ENCODE data around the gene SORCS3. TPM values are rescaled to one million over a fixed set of nuclear protein-coding genes. Genes with fewer than 3 reads are reported as not detected.

SORCS3 gene
- total RNA-seq, 4 donors from 2014 or later: not detected

- Histone ChIP-seq H3K27ac (no peak overlapping the region), H3K27me3 (no peaks in the 10 kb centered on the region), H3K4me3 (no peak overlapping the region), H3K4me1 (no peaks in the 10 kb centered on the region), H3K36me3 (no peaks in the 10 kb centered on the region), H3K9me3 (no peaks in the 10 kb centered on the region)
- TF ChIP-seq CTCF (IDR thresholded peaks at IDR 0.05 in 4 of 5, conservative IDR thresholded peaks at IDR 0.05 in 1 of 5) (no peak), POLR2A (IDR thresholded peaks at IDR 0.05) (no peak)
- intact Hi-C loops (cut with DNase I; ENCODE audit: low total_unique reads): no loop called here
- ATAC-seq: no peak
- in situ Hi-C loops (cut with MboI; ENCODE audit: low sequenced_read_pairs in 4 of 4): no loop called here
- no peak for DNase-seq
Observed at GRCh38 chr10:104663076-104663475, 22.0 kb downstream of the SORCS3 start.

- DNase-seq (no peak), ATAC-seq (no peak)
- Histone ChIP-seq H3K9me3 (no peaks in the 10 kb centered on the region), H3K4me3 (no peak overlapping the region), H3K27me3 (no peaks in the 10 kb centered on the region), H3K4me1 (no peaks in the 10 kb centered on the region), H3K36me3 (no peaks in the 10 kb centered on the region), H3K27ac (no peak overlapping the region)
- TF ChIP-seq POLR2A (IDR thresholded peaks at IDR 0.05) (no peak), CTCF (IDR thresholded peaks at IDR 0.05 in 4 of 5, conservative IDR thresholded peaks at IDR 0.05 in 1 of 5) (no peak)
- intact Hi-C loops (cut with DNase I; ENCODE audit: low total_unique reads): no loop called here
- in situ Hi-C loops (cut with MboI; ENCODE audit: low sequenced_read_pairs in 4 of 4): no loop called here
Observed at GRCh38 chr10:104663563-104663962, 22.5 kb downstream of the SORCS3 start.

- in situ Hi-C loops (cut with MboI; ENCODE audit: low sequenced_read_pairs in 4 of 4) (no loop called here), intact Hi-C loops (cut with DNase I; ENCODE audit: low total_unique reads) (no loop called here)
- H3K27ac ChIP-seq: no peak overlapping the region
- ATAC-seq (no peak), DNase-seq (no peak)
- H3K36me3 ChIP-seq: no peaks in the 10 kb centered on the region
- H3K9me3 ChIP-seq: no peaks in the 10 kb centered on the region
- H3K4me1 ChIP-seq: no peaks in the 10 kb centered on the region
- no peak overlapping the region for H3K4me3 ChIP-seq
- TF ChIP-seq POLR2A (IDR thresholded peaks at IDR 0.05): no peak
- H3K27me3 ChIP-seq: no peaks in the 10 kb centered on the region
Observed at GRCh38 chr10:104664205-104664604, 23.1 kb downstream of the SORCS3 start.

GRCh38 chr10:104665174-104665573 lies 24.1 kb downstream of the SORCS3 start:
- in situ Hi-C loops (cut with MboI; ENCODE audit: low sequenced_read_pairs in 4 of 4): no loop called here
- H3K36me3 ChIP-seq: no peaks in the 10 kb centered on the region
- no peaks in the 10 kb centered on the region for H3K27me3 ChIP-seq
- no peak overlapping the region for H3K27ac ChIP-seq
- H3K4me1 ChIP-seq: no peaks in the 10 kb centered on the region
- intact Hi-C loops (cut with DNase I; ENCODE audit: low total_unique reads): no loop called here
- no peak overlapping the region for H3K4me3 ChIP-seq
- no peak for TF ChIP-seq CTCF (IDR thresholded peaks at IDR 0.05 in 4 of 5, conservative IDR thresholded peaks at IDR 0.05 in 1 of 5)
- TF ChIP-seq POLR2A (IDR thresholded peaks at IDR 0.05): no peak
- H3K9me3 ChIP-seq: no peaks in the 10 kb centered on the region
- DNase-seq (no peak), ATAC-seq (no peak)

- Histone ChIP-seq H3K4me1 (no peaks in the 10 kb centered on the region), H3K4me3 (no peak overlapping the region), H3K27me3 (no peaks in the 10 kb centered on the region), H3K36me3 (no peaks in the 10 kb centered on the region), H3K27ac (no peak overlapping the region), H3K9me3 (no peaks in the 10 kb centered on the region)
- DNase-seq (no peak), ATAC-seq (no peak)
- TF ChIP-seq POLR2A (IDR thresholded peaks at IDR 0.05) (no peak), CTCF (IDR thresholded peaks at IDR 0.05 in 4 of 5, conservative IDR thresholded peaks at IDR 0.05 in 1 of 5) (no peak)
- in situ Hi-C loops (cut with MboI; ENCODE audit: low sequenced_read_pairs in 4 of 4): no loop called here
- intact Hi-C loops (cut with DNase I; ENCODE audit: low total_unique reads): no loop called here
Observed at GRCh38 chr10:104666106-104666505, 25.0 kb downstream of the SORCS3 start.
